Vagina (tissue), 2 donors: ENCODE data around the gene PHF20. TPM values are rescaled to one million over a fixed set of nuclear protein-coding genes. Genes with fewer than 3 reads are reported as not detected.

ENCODE experiments used
- DNase-seq, 2 donors: peaks; one replicate each; pipeline ENCODE4 v3.0.0-alpha.2; 2017; ENCODE audit errors: extremely low spot score in 2 of 2
- H3K27ac ChIP-seq: fragments of 200-600 bp; sonication (generic); one replicate; pipeline ENCODE4 v1.5.1; 2019
- H3K27me3 ChIP-seq: fragments of 200-600 bp; sonication (generic); one replicate; pipeline ENCODE4 v1.5.1; 2019
- H3K36me3 ChIP-seq, 2 donors: fragments of 200-600 bp; sonication (generic); one replicate each; pipeline ENCODE4 v1.5.1; 2017 to 2019
- H3K4me1 ChIP-seq: fragments of 200-600 bp; sonication (generic); one replicate; pipeline ENCODE4 v1.5.1; 2019
- H3K4me3 ChIP-seq, 2 donors: fragments of 200-600 bp; sonication (generic); 1 replicate in 1 of 2; 2 replicates in 1 of 2; pipeline ENCODE4 v1.5.1; 2016 to 2019
- H3K9me3 ChIP-seq: fragments of 200-600 bp; sonication (generic); one replicate; pipeline ENCODE4 v1.5.1; 2019
- POLR2A ChIP-seq, 2 donors: fragments of 450-650 bp; IDR thresholded peaks; one replicate each; pipeline ENCODE4 v1.6.1; 2017; ENCODE audit warnings: antibody characterized with exemption in 2 of 2, mild to moderate bottlenecking in 2 of 2, moderate library complexity in 2 of 2
- POLR2AphosphoS5 ChIP-seq, 2 donors: sonication (generic); formaldehyde crosslinking; IDR thresholded peaks; one replicate each; pipeline ENCODE4 v1.9.0; 2017; ENCODE audit warnings: antibody characterized with exemption in 2 of 2, mild to moderate bottlenecking in 2 of 2, low read depth in 1 of 2; ENCODE audit not compliant: insufficient read depth in 1 of 2
- intact Hi-C: fragments of 100-400 bp; cut with DNase I; formaldehyde crosslinking; loops from one replicate; pipeline ENCODE4 v1.15.1; 2023
- total RNA-seq: library from RNA; depleted of rRNA; stranded (reverse); fragments of >200 nt; gene quantifications from one replicate; pipeline ENCODE4 v1.2.3, GENCODE V29; 2016
- TF ChIP-seq, protein P1 (sequence below), 3 experiments: fragments of 450-650 bp in 2 of 3; fragments of 200-600 bp in 1 of 3; sonication (generic) in 1 of 3; IDR thresholded peaks; one replicate each; pipeline ENCODE4 v1.5.1; 2017 to 2019; ENCODE audit warnings: antibody characterized with exemption in 3 of 3, mild to moderate bottlenecking in 2 of 3, moderate library complexity in 2 of 3

PHF20 gene
- total RNA-seq, 1 donor from 2014 or later, result 37.3 TPM

DNA sequence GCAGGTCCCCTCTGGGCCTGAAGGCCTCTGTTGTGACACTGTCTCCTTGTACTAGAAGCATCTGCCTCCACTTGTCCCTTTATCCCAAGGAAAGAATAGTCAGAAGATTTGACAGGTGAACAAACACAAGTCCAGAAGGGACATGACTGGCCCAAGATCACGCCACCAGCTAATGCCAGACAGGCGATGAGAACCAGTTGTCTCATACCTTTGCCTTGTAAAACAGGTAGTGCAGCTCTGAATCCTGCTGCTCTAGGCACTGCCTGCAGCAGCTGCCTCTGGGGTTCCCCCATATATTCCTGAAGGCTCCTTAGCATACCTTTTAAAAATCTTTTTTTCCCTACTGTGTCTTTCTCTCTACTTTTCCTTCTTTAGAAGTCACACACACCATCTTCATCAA lies 157.5 kb downstream of the PHF20 start:
- Histone ChIP-seq H3K4me3 (no peak overlapping the region), H3K27me3 (no peaks in the 10 kb centered on the region), H3K36me3 (peaks cover 0 to 48% of the 10 kb centered on the region in 2 donors), H3K9me3 (no peaks in the 10 kb centered on the region), H3K4me1 (no peaks in the 10 kb centered on the region), H3K27ac (no peak overlapping the region)
- intact Hi-C loops, result no loop called here
- no peak for DNase-seq
- TF ChIP-seq POLR2A (IDR thresholded peaks at IDR 0.05), result no peak
- TF ChIP-seq, protein P1, sequence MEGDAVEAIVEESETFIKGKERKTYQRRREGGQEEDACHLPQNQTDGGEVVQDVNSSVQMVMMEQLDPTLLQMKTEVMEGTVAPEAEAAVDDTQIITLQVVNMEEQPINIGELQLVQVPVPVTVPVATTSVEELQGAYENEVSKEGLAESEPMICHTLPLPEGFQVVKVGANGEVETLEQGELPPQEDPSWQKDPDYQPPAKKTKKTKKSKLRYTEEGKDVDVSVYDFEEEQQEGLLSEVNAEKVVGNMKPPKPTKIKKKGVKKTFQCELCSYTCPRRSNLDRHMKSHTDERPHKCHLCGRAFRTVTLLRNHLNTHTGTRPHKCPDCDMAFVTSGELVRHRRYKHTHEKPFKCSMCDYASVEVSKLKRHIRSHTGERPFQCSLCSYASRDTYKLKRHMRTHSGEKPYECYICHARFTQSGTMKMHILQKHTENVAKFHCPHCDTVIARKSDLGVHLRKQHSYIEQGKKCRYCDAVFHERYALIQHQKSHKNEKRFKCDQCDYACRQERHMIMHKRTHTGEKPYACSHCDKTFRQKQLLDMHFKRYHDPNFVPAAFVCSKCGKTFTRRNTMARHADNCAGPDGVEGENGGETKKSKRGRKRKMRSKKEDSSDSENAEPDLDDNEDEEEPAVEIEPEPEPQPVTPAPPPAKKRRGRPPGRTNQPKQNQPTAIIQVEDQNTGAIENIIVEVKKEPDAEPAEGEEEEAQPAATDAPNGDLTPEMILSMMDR (IDR thresholded peaks at IDR 0.05), result no peak
- TF ChIP-seq POLR2AphosphoS5 (IDR thresholded peaks at IDR 0.05; ENCODE audit: insufficient read depth in 1 of 2, low read depth in 1 of 2), result no peak

- intact Hi-C loops, result no loop called here
- H3K36me3 ChIP-seq, result peaks cover 0 to 33% of the 10 kb centered on the region in 2 donors
- H3K4me3 ChIP-seq, result no peak overlapping the region
- H3K27ac ChIP-seq, result no peak overlapping the region
- no peaks in the 10 kb centered on the region for H3K4me1 ChIP-seq
- no peak for TF ChIP-seq POLR2A (IDR thresholded peaks at IDR 0.05)
- no peak for TF ChIP-seq POLR2AphosphoS5 (IDR thresholded peaks at IDR 0.05; ENCODE audit: insufficient read depth in 1 of 2, low read depth in 1 of 2)
- TF ChIP-seq, protein P1 (IDR thresholded peaks at IDR 0.05), result no peak
- DNase-seq, result no peak
- no peaks in the 10 kb centered on the region for H3K27me3 ChIP-seq
- H3K9me3 ChIP-seq, result no peaks in the 10 kb centered on the region
These were observed 162.2 kb downstream of the PHF20 start for GRCh38 chr20:35934050-35934449.

GRCh38 chr20:35939264-35939663 lies 167.4 kb downstream of the PHF20 start:
- H3K9me3 ChIP-seq, result no peaks in the 10 kb centered on the region
- TF ChIP-seq, protein P1 (IDR thresholded peaks at IDR 0.05), result no peak
- no peak for TF ChIP-seq POLR2A (IDR thresholded peaks at IDR 0.05)
- no peak for TF ChIP-seq POLR2AphosphoS5 (IDR thresholded peaks at IDR 0.05; ENCODE audit: insufficient read depth in 1 of 2, low read depth in 1 of 2)
- no peak for DNase-seq
- H3K4me3 ChIP-seq, result no peak overlapping the region
- no peaks in the 10 kb centered on the region for H3K4me1 ChIP-seq
- intact Hi-C loops, result no loop called here
- H3K27me3 ChIP-seq, result no peaks in the 10 kb centered on the region
- H3K36me3 ChIP-seq, result peaks cover 0 to 44% of the 10 kb centered on the region in 2 donors
- no peak overlapping the region for H3K27ac ChIP-seq

GRCh38 chr20:35941620-35942019 lies 169.8 kb downstream of the PHF20 start:
- Histone ChIP-seq H3K4me3 (no peak overlapping the region), H3K36me3 (peaks cover 0 to 47% of the 10 kb centered on the region in 2 donors), H3K27ac (no peak overlapping the region), H3K9me3 (no peaks in the 10 kb centered on the region), H3K4me1 (no peaks in the 10 kb centered on the region), H3K27me3 (no peaks in the 10 kb centered on the region)
- DNase-seq, result no peak
- intact Hi-C loops, result no loop called here
- TF ChIP-seq POLR2A (IDR thresholded peaks at IDR 0.05) (no peak), POLR2AphosphoS5 (IDR thresholded peaks at IDR 0.05; ENCODE audit: insufficient read depth in 1 of 2, low read depth in 1 of 2) (no peak)
- TF ChIP-seq, protein P1 (IDR thresholded peaks at IDR 0.05), result no peak

GRCh38 chr20:35942243-35942642 lies 170.4 kb downstream of the PHF20 start:
- no peak overlapping the region for H3K4me3 ChIP-seq
- intact Hi-C loops, result no loop called here
- TF ChIP-seq POLR2A (IDR thresholded peaks at IDR 0.05) (no peak), POLR2AphosphoS5 (IDR thresholded peaks at IDR 0.05; ENCODE audit: insufficient read depth in 1 of 2, low read depth in 1 of 2) (no peak)
- TF ChIP-seq, protein P1 (IDR thresholded peaks at IDR 0.05), result no peak

More at GRCh38 chr20:35942243-35942642, 170.4 kb downstream of the PHF20 start:
- H3K27ac ChIP-seq, result no peak overlapping the region
- H3K27me3 ChIP-seq, result no peaks in the 10 kb centered on the region
- no peak for DNase-seq
- H3K9me3 ChIP-seq, result no peaks in the 10 kb centered on the region
- H3K36me3 ChIP-seq, result peaks cover 0 to 47% of the 10 kb centered on the region in 2 donors
- no peaks in the 10 kb centered on the region for H3K4me1 ChIP-seq
